GM12873 (cell line): ENCODE measurements around the gene RPL27A.

Experiments
- TF ChIP-seq, protein P1 (sequence below): IDR thresholded peaks from 2 replicates; pipeline ENCODE4 v1.5.1; 2012; ENCODE audit warnings: low read depth, mild to moderate bottlenecking, moderate library complexity, low read length, control low read depth; ENCODE audit not compliant: insufficient read depth; ENCODE audit errors: missing control alignments

The RPL27A gene

DNA sequence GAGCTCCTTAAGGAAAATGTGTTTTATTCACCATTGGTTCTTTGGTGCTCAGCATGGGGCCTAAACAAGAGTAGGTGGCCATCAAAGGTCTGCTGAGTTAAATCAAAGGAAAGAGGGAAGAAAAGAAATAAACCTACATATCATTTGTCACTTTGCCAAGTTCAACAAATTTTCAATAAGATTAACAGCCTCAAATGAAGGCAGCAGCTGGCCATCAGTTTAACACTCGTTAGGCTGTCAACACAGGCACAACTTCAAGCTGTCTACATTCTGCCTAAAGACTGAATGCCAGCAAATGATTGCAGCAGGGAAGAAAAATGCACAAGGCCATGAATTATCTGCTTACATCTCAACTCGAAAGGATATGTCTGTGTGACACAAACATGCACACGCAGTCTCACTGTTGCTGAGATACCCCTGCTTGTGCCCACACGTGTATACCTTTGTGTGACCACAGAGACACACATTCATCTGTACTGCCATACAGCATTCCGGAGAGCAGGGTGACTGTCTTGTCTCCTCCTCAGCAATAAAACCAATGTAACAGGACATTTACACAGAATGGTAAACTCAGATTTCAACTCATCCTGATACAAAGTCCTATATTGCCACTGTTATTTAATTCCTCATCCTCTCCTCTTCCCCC, 40.3 kb upstream of the RPL27A start:
- TF ChIP-seq, protein P1, sequence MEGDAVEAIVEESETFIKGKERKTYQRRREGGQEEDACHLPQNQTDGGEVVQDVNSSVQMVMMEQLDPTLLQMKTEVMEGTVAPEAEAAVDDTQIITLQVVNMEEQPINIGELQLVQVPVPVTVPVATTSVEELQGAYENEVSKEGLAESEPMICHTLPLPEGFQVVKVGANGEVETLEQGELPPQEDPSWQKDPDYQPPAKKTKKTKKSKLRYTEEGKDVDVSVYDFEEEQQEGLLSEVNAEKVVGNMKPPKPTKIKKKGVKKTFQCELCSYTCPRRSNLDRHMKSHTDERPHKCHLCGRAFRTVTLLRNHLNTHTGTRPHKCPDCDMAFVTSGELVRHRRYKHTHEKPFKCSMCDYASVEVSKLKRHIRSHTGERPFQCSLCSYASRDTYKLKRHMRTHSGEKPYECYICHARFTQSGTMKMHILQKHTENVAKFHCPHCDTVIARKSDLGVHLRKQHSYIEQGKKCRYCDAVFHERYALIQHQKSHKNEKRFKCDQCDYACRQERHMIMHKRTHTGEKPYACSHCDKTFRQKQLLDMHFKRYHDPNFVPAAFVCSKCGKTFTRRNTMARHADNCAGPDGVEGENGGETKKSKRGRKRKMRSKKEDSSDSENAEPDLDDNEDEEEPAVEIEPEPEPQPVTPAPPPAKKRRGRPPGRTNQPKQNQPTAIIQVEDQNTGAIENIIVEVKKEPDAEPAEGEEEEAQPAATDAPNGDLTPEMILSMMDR, result no peak

DNA sequence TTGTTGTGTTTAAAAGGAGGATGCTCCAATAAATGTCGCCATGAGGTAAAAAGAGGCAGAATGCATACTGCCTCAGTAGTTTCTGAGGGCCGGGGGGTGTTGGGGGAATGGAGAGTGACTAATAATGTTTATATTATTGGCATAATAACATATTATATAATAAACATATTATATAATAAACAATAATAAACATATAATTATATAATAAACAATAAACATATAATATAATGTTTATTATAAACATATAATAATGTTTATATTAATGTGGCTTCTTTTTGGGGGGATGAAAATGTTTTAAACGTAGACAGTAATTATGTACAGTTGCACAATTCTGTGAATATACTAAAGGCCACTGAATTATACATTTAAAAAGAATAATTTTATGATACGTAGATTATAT, 35.7 kb upstream of the RPL27A start:
- TF ChIP-seq, protein P1, result no peak

DNA sequence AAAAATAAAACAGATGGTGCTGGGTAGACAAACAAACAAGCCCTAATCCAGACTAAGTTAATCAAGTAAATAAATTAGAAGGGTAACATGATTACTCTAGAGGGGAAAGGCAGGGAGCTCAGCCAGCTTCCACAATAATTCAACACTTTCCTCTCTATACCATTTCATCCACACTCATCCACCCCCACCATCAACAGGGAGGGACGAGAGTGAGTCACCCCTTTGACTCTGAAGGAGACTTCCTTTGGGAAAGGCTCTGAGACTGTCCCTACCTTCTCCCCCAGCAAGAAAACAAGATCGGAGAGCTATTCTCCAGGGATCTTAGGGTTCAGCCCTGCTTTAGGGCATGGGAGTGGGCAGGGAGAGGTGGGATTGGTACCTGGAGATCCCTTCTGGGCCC, 33.2 kb upstream of the RPL27A start:
- TF ChIP-seq, protein P1, result no peak

DNA sequence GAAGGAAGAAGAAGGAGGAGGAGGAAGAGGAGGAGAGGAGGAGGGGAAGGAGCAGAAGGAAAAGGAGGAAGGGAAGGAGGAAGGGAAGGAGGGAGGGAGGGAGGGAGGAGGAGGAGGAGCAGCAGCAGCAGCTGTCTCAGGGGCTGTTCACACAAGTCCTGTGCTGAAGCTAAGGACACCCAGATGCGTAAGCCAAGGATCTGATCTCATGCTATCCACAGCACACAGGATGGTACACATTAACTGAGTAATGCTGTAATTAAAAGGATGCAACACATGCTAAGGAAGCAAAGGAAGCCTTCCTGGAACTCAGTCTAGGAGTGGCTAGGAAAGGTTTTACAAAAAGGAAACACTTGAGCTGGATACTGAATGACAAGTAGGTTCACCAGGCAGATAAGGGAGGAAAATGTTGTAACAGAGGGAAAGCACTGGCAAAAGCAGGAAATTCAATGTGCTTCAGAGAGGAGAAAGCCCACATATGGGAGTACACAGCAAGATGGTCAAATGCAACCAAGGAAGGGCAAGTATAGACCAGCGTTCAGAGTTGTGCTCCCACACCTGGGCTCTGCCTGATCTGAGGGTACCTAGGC, 32.1 kb upstream of the RPL27A start:
- TF ChIP-seq, protein P1, result no peak

DNA sequence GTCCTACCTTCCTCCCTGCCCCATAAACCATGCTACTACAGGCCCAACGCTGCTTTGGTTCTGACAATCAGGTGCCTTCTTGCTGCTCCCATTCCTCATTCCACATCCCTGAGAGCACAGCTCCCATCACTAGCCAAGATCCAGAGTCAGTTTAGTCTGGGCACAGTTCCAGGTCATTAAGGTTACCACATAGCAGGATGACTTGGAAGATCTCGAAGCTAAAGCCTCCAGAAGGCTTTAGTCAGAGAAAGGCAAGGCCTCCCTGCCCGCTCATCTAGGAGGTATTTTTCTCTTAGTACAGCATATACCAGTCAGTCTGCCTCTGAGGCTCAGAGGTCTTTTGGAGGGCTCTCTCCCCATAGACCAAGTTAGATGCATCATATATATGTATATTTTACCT, 30.5 kb upstream of the RPL27A start:
- TF ChIP-seq, protein P1, result no peak

DNA sequence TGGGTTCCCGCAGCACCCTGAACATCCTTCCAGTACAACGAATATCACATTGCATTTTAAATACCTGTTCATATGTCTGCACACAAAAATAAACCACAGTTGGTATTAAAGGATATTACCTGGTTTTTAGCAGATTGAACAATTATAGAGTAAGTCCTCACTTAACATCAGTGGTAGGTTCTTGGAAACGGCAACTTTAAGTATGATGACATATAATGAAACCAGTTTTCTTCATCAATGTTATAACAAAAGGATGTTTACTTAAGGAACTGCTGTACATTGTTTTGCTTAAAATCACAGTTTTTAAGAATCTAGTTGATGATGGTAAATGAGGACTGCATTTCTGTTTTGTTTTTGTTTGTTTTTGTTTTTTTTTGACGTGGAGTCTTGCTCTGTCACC, 28.1 kb upstream of the RPL27A start:
- TF ChIP-seq, protein P1, result no peak

DNA sequence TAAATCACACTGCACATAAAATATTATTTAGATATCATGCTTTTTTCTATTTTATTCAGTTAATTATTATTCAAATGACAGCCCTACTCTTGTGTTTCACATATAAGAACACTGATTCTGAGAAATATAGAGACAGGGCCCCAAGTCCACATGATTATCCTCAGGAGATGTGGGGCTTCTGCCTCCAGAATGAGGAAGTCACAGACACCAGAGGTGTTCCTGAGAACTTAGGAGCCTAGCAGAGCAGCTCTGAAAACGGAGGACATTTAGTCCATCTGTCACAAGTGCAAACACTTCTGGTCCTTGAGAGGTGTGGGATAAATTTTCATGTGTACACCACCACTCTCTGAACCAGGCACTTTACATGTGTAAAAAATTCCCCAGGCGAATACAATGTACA, 26.3 kb upstream of the RPL27A start:
- TF ChIP-seq, protein P1, result no peak
